ENCODE data around the gene SIPA1L3.

Gene SIPA1L3

GRCh38 chr19:37947778-37948177 lies 40.8 kb downstream of the SIPA1L3 start:
- Histone ChIP-seq H3K9me3 (ENCODE audit: control insufficient read depth, insufficient read depth, low read length) (no peaks in the 10 kb centered on the region), H3K4me3 (ENCODE audit: low read length) (no peak overlapping the region), H3K27me3 (ENCODE audit: control insufficient read depth, insufficient read depth, low read length) (no peaks in the 10 kb centered on the region), H3K27ac (ENCODE audit: low read length) (no peak overlapping the region), H3K36me3 (ENCODE audit: control insufficient read depth, insufficient read depth, low read length) (no peaks in the 10 kb centered on the region), H3K4me1 (ENCODE audit: control insufficient read depth, insufficient read depth, low read length) (peaks cover 4% of the 10 kb centered on the region)
- no peak for DNase-seq (ENCODE audit: low read depth, low spot score)
- no CpG with 5 or more reads among the region's 5 CpGs for WGBS (ENCODE audit: insufficient coverage, insufficient read length)

DNA sequence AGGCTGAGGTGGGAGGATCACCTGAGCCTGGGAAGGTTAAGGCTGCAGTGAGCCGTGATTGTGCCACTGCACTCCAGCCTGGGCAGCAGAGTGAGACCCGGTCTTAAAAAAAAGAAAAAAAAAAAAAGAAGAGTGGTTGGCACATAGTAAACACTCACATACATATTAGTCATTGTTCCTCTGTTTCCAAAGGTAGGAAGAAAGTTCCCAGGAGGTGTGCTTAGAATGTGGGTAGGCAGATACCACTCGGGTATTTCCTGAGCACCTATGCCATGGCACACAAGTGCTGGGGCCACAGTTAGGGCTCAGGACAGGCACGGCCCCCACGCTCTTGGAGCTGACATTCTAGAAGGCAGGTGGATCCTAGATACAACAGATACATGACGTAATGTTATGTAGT lies 41.4 kb downstream of the SIPA1L3 start:
- H3K27ac ChIP-seq (ENCODE audit: low read length): no peak overlapping the region
- no peaks in the 10 kb centered on the region for H3K36me3 ChIP-seq (ENCODE audit: control insufficient read depth, insufficient read depth, low read length)
- DNase-seq (ENCODE audit: low read depth, low spot score): no peak
- no peaks in the 10 kb centered on the region for H3K27me3 ChIP-seq (ENCODE audit: control insufficient read depth, insufficient read depth, low read length)
- H3K9me3 ChIP-seq (ENCODE audit: control insufficient read depth, insufficient read depth, low read length): no peaks in the 10 kb centered on the region
- H3K4me3 ChIP-seq (ENCODE audit: low read length): no peak overlapping the region
- WGBS (ENCODE audit: insufficient coverage, insufficient read length): no CpG with 5 or more reads among the region's 6 CpGs
- H3K4me1 ChIP-seq (ENCODE audit: control insufficient read depth, insufficient read depth, low read length): peaks cover 4% of the 10 kb centered on the region

DNA sequence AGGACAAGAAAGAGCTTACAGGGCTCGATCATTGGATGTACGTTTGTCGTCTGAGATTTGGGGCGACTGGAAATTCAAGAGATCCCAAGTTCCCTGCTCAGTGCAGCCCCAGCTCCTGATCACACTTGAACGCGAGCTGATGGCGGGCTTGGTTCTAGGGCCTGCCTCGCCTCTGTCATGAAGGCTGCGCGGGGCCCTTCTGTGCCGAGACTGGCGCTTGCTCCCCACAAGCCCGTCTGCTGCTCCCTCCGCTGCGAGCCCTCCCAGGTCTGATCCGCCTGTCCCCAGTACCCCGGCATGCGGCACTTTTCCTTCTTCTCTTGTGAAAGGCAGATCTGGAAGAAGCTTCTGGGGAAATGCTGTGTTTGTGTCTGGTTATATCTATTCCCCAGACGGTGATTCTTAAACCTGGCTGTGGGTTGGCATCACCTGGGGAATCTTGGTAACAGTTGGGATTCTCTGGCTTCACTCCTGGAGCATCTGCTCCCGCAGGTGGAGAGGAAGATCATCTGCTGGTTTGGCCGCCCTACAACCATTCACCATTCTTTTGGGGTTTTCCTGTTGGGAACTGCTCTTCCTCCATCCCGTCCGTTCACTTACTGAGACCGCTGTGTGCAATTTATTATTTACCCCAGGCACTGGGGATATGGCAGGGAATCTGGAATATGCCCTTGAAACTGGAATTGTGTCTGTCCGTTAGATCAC lies 43.6 kb downstream of the SIPA1L3 start:
- no peak for DNase-seq (ENCODE audit: low read depth, low spot score)
- Histone ChIP-seq H3K4me1 (ENCODE audit: control insufficient read depth, insufficient read depth, low read length) (peaks cover 6% of the 10 kb centered on the region), H3K9me3 (ENCODE audit: control insufficient read depth, insufficient read depth, low read length) (no peaks in the 10 kb centered on the region), H3K27me3 (ENCODE audit: control insufficient read depth, insufficient read depth, low read length) (no peaks in the 10 kb centered on the region), H3K4me3 (ENCODE audit: low read length) (no peak overlapping the region), H3K36me3 (ENCODE audit: control insufficient read depth, insufficient read depth, low read length) (no peaks in the 10 kb centered on the region), H3K27ac (ENCODE audit: low read length) (no peak overlapping the region)
- WGBS (ENCODE audit: insufficient coverage, insufficient read length): no CpG with 5 or more reads among the region's 25 CpGs

DNA sequence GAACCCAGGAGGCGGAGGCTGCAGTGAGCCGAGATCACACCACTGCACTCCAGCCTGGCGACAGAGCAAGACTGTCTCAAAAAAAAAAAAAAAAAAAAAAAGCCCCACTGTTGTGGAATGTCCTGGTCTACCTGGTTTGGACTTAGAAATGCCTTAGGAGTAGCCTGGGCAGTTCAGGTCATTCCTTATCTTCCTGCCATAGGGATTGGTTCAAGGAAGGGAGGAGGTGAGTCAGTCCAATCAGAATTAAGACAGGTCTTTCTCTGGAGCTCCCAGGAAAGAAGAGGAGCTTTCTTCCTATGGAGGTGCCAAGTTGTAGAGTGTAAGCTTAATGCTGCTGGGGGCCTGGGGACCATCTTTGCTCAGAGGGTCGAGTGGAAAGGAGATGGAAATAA lies 44.8 kb downstream of the SIPA1L3 start:
- no peaks in the 10 kb centered on the region for H3K9me3 ChIP-seq (ENCODE audit: control insufficient read depth, insufficient read depth, low read length)
- H3K27me3 ChIP-seq (ENCODE audit: control insufficient read depth, insufficient read depth, low read length): no peaks in the 10 kb centered on the region
- no peaks in the 10 kb centered on the region for H3K36me3 ChIP-seq (ENCODE audit: control insufficient read depth, insufficient read depth, low read length)
- WGBS (ENCODE audit: insufficient coverage, insufficient read length): no CpG with 5 or more reads among the region's 4 CpGs
- H3K4me3 ChIP-seq (ENCODE audit: low read length): no peak overlapping the region
- peaks cover 8% of the 10 kb centered on the region for H3K4me1 ChIP-seq (ENCODE audit: control insufficient read depth, insufficient read depth, low read length)
- H3K27ac ChIP-seq (ENCODE audit: low read length): no peak overlapping the region
- no peak for DNase-seq (ENCODE audit: low read depth, low spot score)

DNA sequence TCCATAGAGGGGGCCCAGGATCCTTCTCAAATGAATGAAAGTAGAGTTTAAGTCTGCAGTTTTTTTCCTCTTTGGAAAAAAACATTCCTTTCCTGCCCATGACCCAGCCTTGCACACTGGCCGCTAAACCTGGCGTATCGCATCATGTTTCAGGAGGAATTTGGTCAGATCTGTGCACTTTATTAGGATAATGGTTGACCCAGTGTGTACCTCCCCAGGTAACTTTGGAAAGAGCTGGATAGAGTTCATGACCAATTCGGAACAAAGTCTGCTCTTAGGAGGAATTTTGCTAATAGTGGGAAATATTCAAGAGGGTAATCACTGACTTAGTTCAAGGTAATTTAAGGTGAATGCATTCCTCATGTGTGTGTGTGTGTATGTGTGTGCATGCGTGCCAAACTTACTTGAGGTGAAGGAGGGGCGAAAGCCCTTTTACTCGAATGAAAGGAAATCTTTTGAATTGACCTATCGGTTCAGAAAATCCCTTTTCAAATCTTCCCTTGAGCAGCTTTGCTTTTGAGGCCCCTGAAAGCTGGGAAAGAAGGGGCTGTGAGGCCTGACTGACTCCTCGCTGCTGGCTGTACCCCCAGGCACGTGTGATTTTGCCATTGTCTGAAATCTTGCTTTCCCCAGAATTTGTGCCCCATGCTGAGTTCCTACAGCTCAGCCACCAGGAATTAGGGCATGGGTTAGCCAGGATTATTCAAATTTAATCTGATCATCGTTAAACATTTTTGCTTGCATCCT lies 46.3 kb downstream of the SIPA1L3 start:
- H3K9me3 ChIP-seq (ENCODE audit: control insufficient read depth, insufficient read depth, low read length): no peaks in the 10 kb centered on the region
- WGBS (ENCODE audit: insufficient coverage, insufficient read length): no CpG with 5 or more reads among the region's 11 CpGs
- DNase-seq (ENCODE audit: low read depth, low spot score): no peak
- peaks cover 8% of the 10 kb centered on the region for H3K4me1 ChIP-seq (ENCODE audit: control insufficient read depth, insufficient read depth, low read length)
- no peaks in the 10 kb centered on the region for H3K27me3 ChIP-seq (ENCODE audit: control insufficient read depth, insufficient read depth, low read length)
- H3K4me3 ChIP-seq (ENCODE audit: low read length): no peak overlapping the region
- no peaks in the 10 kb centered on the region for H3K36me3 ChIP-seq (ENCODE audit: control insufficient read depth, insufficient read depth, low read length)
- no peak overlapping the region for H3K27ac ChIP-seq (ENCODE audit: low read length)

GRCh38 chr19:37953918-37954303 lies 46.9 kb downstream of the SIPA1L3 start:
- no peak for DNase-seq (ENCODE audit: low read depth, low spot score)
- 100% methylated on average over 1 of the region's 1 CpG for WGBS (ENCODE audit: insufficient coverage, insufficient read length)
- H3K27me3 ChIP-seq (ENCODE audit: control insufficient read depth, insufficient read depth, low read length): no peaks in the 10 kb centered on the region
- H3K9me3 ChIP-seq (ENCODE audit: control insufficient read depth, insufficient read depth, low read length): no peaks in the 10 kb centered on the region
- H3K4me1 ChIP-seq (ENCODE audit: control insufficient read depth, insufficient read depth, low read length): peaks cover 8% of the 10 kb centered on the region
- no peak overlapping the region for H3K27ac ChIP-seq (ENCODE audit: low read length)
- H3K4me3 ChIP-seq (ENCODE audit: low read length): no peak overlapping the region
- H3K36me3 ChIP-seq (ENCODE audit: control insufficient read depth, insufficient read depth, low read length): no peaks in the 10 kb centered on the region

DNA sequence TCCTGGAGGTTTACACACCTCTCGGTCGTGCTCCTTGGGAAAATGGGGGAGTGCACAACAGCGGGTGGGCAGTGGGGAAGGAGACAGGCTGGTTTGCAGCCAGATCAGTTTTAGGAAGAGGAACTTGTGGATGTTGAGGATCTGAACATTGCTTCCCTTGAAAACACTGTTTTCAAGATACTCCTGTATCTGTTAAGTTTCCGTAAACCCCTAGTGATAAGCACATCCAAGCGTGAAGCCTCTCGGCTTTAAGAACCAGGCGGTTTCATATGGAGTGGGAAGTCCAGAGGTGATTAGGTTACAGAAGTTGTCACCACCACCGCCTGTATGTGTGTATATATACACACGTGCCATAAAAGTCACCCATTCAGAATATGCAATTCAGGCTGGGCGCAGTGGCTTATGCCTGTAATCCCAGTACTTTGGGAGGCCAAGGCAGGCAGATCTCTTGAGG lies 47.4 kb downstream of the SIPA1L3 start:
- no CpG with 5 or more reads among the region's 10 CpGs for WGBS (ENCODE audit: insufficient coverage, insufficient read length)
- no peak overlapping the region for H3K4me3 ChIP-seq (ENCODE audit: low read length)
- H3K36me3 ChIP-seq (ENCODE audit: control insufficient read depth, insufficient read depth, low read length): no peaks in the 10 kb centered on the region
- no peak overlapping the region for H3K27ac ChIP-seq (ENCODE audit: low read length)
- H3K9me3 ChIP-seq (ENCODE audit: control insufficient read depth, insufficient read depth, low read length): no peaks in the 10 kb centered on the region
- H3K4me1 ChIP-seq (ENCODE audit: control insufficient read depth, insufficient read depth, low read length): peaks cover 8% of the 10 kb centered on the region
- DNase-seq (ENCODE audit: low read depth, low spot score): no peak
- no peaks in the 10 kb centered on the region for H3K27me3 ChIP-seq (ENCODE audit: control insufficient read depth, insufficient read depth, low read length)

GRCh38 chr19:37955986-37956385 lies 49.0 kb downstream of the SIPA1L3 start:
- Histone ChIP-seq H3K4me1 (ENCODE audit: control insufficient read depth, insufficient read depth, low read length) (peaks cover 4% of the 10 kb centered on the region; the same call in 1 of the 2 replicates), H3K36me3 (ENCODE audit: control insufficient read depth, insufficient read depth, low read length) (no peaks in the 10 kb centered on the region), H3K27ac (ENCODE audit: low read length) (no peak overlapping the region), H3K4me3 (ENCODE audit: low read length) (no peak overlapping the region), H3K27me3 (ENCODE audit: control insufficient read depth, insufficient read depth, low read length) (no peaks in the 10 kb centered on the region), H3K9me3 (ENCODE audit: control insufficient read depth, insufficient read depth, low read length) (no peaks in the 10 kb centered on the region)
- no peak for DNase-seq (ENCODE audit: low read depth, low spot score)
- no CpG with 5 or more reads among the region's 8 CpGs for WGBS (ENCODE audit: insufficient coverage, insufficient read length)

DNA sequence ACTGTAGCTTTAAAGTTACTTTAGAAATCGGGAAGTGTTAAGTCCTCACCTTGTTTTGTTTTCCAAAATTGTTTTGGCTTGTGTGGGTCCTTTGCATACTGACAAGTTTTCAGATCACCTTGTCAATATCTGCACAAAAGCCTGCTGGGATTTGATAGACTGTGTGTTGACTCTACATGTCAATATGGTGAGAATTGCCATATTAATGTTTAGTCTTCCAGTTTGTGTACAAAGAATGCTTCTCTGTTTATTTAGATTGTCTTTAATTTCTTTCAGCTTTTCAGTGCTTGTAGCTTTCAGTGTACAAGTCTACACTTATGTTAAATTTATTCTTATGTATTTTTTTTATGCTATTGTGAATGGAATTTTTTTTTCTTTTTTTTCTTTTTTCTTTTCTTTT lies 50.2 kb downstream of the SIPA1L3 start:
- peaks cover 4% of the 10 kb centered on the region; the same call in 1 of the 2 replicates for H3K4me1 ChIP-seq (ENCODE audit: control insufficient read depth, insufficient read depth, low read length)
- H3K27ac ChIP-seq (ENCODE audit: low read length): no peak overlapping the region
- WGBS (ENCODE audit: insufficient coverage, insufficient read length): no CpG with 5 or more reads among the region's 1 CpG

DNA sequence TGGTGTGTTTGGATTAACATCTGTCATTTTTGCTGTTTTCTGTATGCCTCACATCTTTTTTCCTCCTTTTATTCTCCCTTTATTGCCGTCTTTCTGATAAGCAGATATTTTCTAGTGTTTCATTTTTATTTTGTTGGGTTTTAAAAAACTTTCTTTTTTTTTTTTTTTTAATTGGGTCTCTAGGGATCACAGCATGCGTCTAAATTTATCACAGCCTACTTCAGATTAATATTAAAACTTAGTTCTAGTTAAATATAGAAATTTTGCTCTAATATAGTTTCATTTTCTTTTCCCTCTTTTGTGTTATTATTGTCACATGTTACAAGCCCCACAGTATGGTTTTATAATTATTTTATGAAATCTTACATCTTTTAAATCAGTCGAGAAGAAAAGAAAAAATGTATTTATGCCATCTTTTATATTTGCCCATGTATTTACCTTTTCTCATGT lies 52.7 kb downstream of the SIPA1L3 start:
- no peaks in the 10 kb centered on the region for H3K36me3 ChIP-seq (ENCODE audit: control insufficient read depth, insufficient read depth, low read length)
- no peaks in the 10 kb centered on the region for H3K9me3 ChIP-seq (ENCODE audit: control insufficient read depth, insufficient read depth, low read length)
- no peaks in the 10 kb centered on the region for H3K27me3 ChIP-seq (ENCODE audit: control insufficient read depth, insufficient read depth, low read length)
- DNase-seq (ENCODE audit: low read depth, low spot score): no peak
- peaks cover 2% of the 10 kb centered on the region; the same call in 1 of the 2 replicates for H3K4me1 ChIP-seq (ENCODE audit: control insufficient read depth, insufficient read depth, low read length)
- WGBS (ENCODE audit: insufficient coverage, insufficient read length): no CpG with 5 or more reads among the region's 3 CpGs
- H3K4me3 ChIP-seq (ENCODE audit: low read length): no peak overlapping the region
- no peak overlapping the region for H3K27ac ChIP-seq (ENCODE audit: low read length)

More for the DNA sequence above, 50.2 kb downstream of the SIPA1L3 start:
- Histone ChIP-seq H3K36me3 (ENCODE audit: control insufficient read depth, insufficient read depth, low read length) (no peaks in the 10 kb centered on the region), H3K9me3 (ENCODE audit: control insufficient read depth, insufficient read depth, low read length) (no peaks in the 10 kb centered on the region), H3K4me3 (ENCODE audit: low read length) (no peak overlapping the region), H3K27me3 (ENCODE audit: control insufficient read depth, insufficient read depth, low read length) (no peaks in the 10 kb centered on the region)
- no peak for DNase-seq (ENCODE audit: low read depth, low spot score)

Measured in iPS DF 6.9 (cell line).